Tibial nerve (tissue), 4 donors: ENCODE data around the gene MME. TPM values are rescaled to one million over a fixed set of nuclear protein-coding genes. Genes with fewer than 3 reads are reported as not detected.

Experiments
- DNase-seq, 2 donors: peaks; one replicate each; pipeline ENCODE4 v3.0.0-alpha.2; 2019; ENCODE audit warnings: low spot score in 2 of 2
- H3K27ac ChIP-seq, 4 donors: fragments of 200-600 bp; sonication (generic) in 3 of 4; one replicate each; pipeline ENCODE4 v1.5.1; 2017 to 2019; ENCODE audit warnings: mild to moderate bottlenecking in 1 of 4
- H3K27me3 ChIP-seq, 2 donors: fragments of 200-600 bp; sonication (generic) in 1 of 2; one replicate each; pipeline versions ENCODE4 v1.5.1 to v1.6.0; 2017 to 2019
- H3K36me3 ChIP-seq, 3 donors: fragments of 200-600 bp; sonication (generic); one replicate each; pipeline ENCODE4 v1.5.1; 2018 to 2019
- H3K4me1 ChIP-seq, 4 donors: fragments of 200-600 bp; sonication (generic) in 3 of 4; one replicate each; pipeline ENCODE4 v1.5.1; 2017 to 2019
- H3K4me3 ChIP-seq, 4 donors: fragments of 200-600 bp; sonication (generic) in 3 of 4; one replicate each; pipeline ENCODE4 v1.5.1; 2017 to 2019; ENCODE audit warnings: mild to moderate bottlenecking in 1 of 4, moderate library complexity in 1 of 4
- H3K9me3 ChIP-seq, 4 donors: fragments of 200-600 bp; sonication (generic) in 3 of 4; one replicate each; pipeline ENCODE4 v1.5.1; 2017 to 2019
- EP300 ChIP-seq, 2 donors: sonication (generic); formaldehyde crosslinking; IDR thresholded peaks; one replicate each; pipeline ENCODE4 v1.6.1; 2017; ENCODE audit warnings: antibody characterized with exemption in 2 of 2, mild to moderate bottlenecking in 1 of 2
- POLR2A ChIP-seq, 2 donors: fragments of 450-650 bp; IDR thresholded peaks; one replicate each; pipeline ENCODE4 v1.6.1; 2017; ENCODE audit warnings: antibody characterized with exemption in 2 of 2, mild to moderate bottlenecking in 2 of 2, moderate library complexity in 2 of 2
- WGBS, 2 donors: methylation state at CpG; one replicate each; pipeline ENCODE4 v1.1.5; 2018; 5-methylcytosine and 5-hydroxymethylcytosine counted together
- total RNA-seq, 4 donors: library from RNA; depleted of rRNA; stranded (reverse); fragments of >200 nt; gene quantifications; one replicate each; pipeline ENCODE4 v1.1.0, GENCODE V29; 2016
- TF ChIP-seq, protein P1 (sequence below), 5 experiments: fragments of 200-600 bp in 3 of 5; fragments of 450-650 bp in 2 of 5; sonication (generic) in 3 of 5; IDR thresholded peaks; one replicate each; pipeline ENCODE4 v1.5.1; 2016 to 2019; ENCODE audit warnings: antibody characterized with exemption in 5 of 5, mild to moderate bottlenecking in 3 of 5, moderate library complexity in 2 of 5

MME gene
- total RNA-seq, 4 donors from 2014 or later: 47.7 to 127 (median 112) TPM

DNA sequence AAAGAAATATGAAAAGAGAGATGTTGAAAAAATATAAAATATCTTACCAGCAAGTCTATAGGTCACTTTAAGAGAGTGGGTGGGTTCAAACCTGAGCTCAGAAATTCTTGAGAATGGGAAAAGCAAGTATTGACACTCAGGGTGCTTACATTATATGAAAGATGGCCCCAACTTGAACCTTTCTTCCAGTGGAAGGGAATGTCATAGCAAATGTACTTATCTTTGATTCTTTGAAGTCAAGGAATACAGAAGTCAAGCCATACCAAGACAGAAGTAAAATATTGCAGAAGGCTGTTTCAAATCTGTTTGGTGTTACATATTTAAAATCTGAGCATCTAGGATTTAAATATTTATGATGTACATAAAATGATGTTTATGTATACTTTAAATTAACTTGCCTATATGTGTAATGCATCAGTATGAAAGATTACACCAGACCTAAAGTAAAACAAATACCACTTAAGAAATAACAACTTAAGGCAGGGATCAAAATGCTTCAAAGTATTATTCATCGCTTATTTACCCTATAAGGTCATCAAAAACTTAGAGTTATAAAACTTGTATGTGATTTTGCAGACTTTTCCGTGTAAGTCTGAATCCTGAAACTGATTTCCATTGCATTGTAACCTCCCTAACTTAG, 8.7 kb downstream of the MME start:
- no peaks in the 10 kb centered on the region for H3K4me1 ChIP-seq
- H3K4me3 ChIP-seq: no peak overlapping the region
- WGBS, 2 donors: 84 to 91% methylated on average over 2 of the region's 2 CpGs
- peaks cover 0 to 5% (median 0%) of the 10 kb centered on the region in 3 donors for H3K36me3 ChIP-seq
- TF ChIP-seq, protein P1, sequence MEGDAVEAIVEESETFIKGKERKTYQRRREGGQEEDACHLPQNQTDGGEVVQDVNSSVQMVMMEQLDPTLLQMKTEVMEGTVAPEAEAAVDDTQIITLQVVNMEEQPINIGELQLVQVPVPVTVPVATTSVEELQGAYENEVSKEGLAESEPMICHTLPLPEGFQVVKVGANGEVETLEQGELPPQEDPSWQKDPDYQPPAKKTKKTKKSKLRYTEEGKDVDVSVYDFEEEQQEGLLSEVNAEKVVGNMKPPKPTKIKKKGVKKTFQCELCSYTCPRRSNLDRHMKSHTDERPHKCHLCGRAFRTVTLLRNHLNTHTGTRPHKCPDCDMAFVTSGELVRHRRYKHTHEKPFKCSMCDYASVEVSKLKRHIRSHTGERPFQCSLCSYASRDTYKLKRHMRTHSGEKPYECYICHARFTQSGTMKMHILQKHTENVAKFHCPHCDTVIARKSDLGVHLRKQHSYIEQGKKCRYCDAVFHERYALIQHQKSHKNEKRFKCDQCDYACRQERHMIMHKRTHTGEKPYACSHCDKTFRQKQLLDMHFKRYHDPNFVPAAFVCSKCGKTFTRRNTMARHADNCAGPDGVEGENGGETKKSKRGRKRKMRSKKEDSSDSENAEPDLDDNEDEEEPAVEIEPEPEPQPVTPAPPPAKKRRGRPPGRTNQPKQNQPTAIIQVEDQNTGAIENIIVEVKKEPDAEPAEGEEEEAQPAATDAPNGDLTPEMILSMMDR (IDR thresholded peaks at IDR 0.05): no peak
- TF ChIP-seq POLR2A (IDR thresholded peaks at IDR 0.05): no peak
- H3K27me3 ChIP-seq: no peaks in the 10 kb centered on the region
- no peaks in the 10 kb centered on the region for H3K9me3 ChIP-seq
- H3K27ac ChIP-seq: no peak overlapping the region
- DNase-seq: no peak

DNA sequence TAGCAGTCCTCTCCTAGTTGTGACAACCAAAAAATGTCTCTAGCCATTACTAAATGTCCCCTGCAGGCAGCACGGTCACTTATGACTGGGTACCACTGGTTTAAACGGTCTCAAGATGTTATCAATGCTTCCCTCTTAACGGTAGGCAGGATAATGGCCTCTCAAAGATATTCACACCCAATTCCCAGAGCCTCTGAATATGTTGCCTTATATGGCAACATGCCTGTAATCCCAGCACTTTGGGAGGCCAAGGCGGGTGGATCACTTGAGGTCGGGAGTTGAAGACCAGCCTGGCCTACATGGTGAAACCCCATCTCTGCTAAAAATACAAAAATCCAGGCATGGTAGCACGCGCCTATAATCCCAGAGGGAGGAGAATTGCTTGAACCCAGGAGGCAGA, 9.4 kb downstream of the MME start:
- Histone ChIP-seq H3K4me1 (no peaks in the 10 kb centered on the region), H3K27me3 (no peaks in the 10 kb centered on the region), H3K36me3 (peaks cover 0 to 5% (median 0%) of the 10 kb centered on the region in 3 donors), H3K9me3 (no peaks in the 10 kb centered on the region), H3K4me3 (no peak overlapping the region), H3K27ac (no peak overlapping the region)
- TF ChIP-seq POLR2A (IDR thresholded peaks at IDR 0.05) (no peak), EP300 (IDR thresholded peaks at IDR 0.05) (no peak)
- TF ChIP-seq, protein P1 (IDR thresholded peaks at IDR 0.05): no peak
- WGBS, 2 donors: 77 to 83% methylated on average over 7 of the region's 7 CpGs
- no peak for DNase-seq

DNA sequence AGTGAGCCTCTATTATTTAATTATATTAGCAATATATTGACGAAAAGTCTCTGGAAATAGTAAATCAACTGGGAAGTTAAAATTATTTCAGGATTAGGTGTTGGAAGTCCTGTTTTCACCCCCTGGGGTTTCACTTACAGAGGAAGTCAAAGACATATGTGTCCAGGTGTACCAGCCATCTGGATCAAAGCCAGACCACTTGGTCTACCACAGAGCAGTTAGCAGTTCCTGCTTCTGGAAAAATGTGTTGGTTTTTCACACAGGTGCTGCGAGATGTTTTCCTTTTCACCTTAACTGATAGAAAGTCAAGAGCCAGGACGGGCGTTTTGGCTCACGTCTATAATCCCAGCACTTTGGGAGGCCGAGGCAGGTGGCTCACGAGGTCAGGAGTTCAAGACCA, 13.1 kb downstream of the MME start:
- Histone ChIP-seq H3K4me1 (no peaks in the 10 kb centered on the region), H3K9me3 (no peaks in the 10 kb centered on the region), H3K4me3 (no peak overlapping the region), H3K27me3 (no peaks in the 10 kb centered on the region), H3K36me3 (no peaks in the 10 kb centered on the region), H3K27ac (no peak overlapping the region)
- TF ChIP-seq POLR2A (IDR thresholded peaks at IDR 0.05) (no peak), EP300 (IDR thresholded peaks at IDR 0.05) (no peak)
- TF ChIP-seq, protein P1 (IDR thresholded peaks at IDR 0.05): no peak
- WGBS, 2 donors: 74 to 76% methylated on average over 7 of the region's 7 CpGs
- no peak for DNase-seq

DNA sequence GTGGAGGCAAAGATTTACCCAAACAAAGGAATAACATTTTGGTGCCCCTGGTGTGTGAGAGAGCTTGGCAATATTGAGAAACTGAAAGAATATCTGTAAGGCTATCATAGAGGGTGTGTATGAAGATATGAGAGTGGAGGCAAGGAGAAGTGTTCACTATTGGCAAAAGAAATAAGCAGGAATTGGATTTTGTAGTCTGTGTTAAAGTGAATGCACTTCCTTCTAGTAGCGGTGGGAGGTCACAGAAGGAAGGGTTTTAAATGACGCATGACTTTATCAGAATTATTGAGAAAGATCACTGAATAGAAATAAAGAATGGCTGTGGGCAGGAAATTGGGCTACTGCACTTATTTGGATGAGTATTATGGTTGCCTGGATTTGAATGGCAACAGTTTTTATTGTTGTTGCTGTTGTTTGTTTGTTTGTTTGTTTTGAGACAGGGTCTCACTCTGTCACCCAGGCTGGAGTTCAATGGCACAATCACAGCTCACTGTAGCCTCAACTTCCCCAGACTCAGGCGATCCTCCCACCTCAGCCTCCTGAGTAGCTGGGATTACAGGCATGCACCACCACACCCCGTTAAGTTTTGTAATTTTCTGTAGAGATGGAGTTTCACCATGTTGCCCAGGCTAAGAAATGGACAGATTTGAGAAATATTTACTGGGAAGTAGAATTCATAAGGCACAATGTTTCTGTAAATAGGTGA, 16.3 kb downstream of the MME start:
- no peak for TF ChIP-seq POLR2A (IDR thresholded peaks at IDR 0.05)
- TF ChIP-seq EP300 (IDR thresholded peaks at IDR 0.05): no peak
- TF ChIP-seq, protein P1 (IDR thresholded peaks at IDR 0.05): no peak
- no peaks in the 10 kb centered on the region for H3K4me1 ChIP-seq
- WGBS, 2 donors: 87 to 90% methylated on average over 4 of the region's 4 CpGs

DNA sequence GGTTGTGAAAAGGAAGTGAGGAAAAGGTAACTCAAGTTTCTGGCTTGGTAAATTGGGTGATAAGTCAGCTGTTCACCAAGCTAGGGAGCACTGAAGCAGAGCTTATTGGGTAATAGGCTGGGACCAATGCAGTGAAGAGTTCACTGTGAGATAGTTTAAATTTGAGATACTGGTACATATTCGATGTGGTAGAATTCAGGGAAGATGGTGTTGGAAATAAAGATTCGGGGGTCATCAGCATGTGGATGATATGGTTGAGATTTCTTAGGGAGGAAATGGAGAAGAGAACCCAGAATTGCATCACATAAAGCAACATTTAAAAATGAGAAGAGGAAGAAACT, 16.9 kb downstream of the MME start:
- Histone ChIP-seq H3K4me1 (no peaks in the 10 kb centered on the region), H3K36me3 (no peaks in the 10 kb centered on the region), H3K27ac (no peak overlapping the region), H3K27me3 (no peaks in the 10 kb centered on the region), H3K4me3 (no peak overlapping the region), H3K9me3 (no peaks in the 10 kb centered on the region)
- TF ChIP-seq EP300 (IDR thresholded peaks at IDR 0.05): no peak
- WGBS, 2 donors: 98% methylated on average over 2 of the region's 2 CpGs
- no peak for DNase-seq

More for the DNA sequence above, 16.3 kb downstream of the MME start:
- H3K36me3 ChIP-seq: no peaks in the 10 kb centered on the region
- no peak overlapping the region for H3K27ac ChIP-seq
- H3K4me3 ChIP-seq: no peak overlapping the region
- no peak for DNase-seq
- H3K27me3 ChIP-seq: no peaks in the 10 kb centered on the region
- H3K9me3 ChIP-seq: no peaks in the 10 kb centered on the region
